K562 (cell line): ENCODE data around the gene DKKL1. TPM values are rescaled to one million over a fixed set of nuclear protein-coding genes. Genes with fewer than 3 reads are reported as not detected.

Experiments used
- CLOCK ChIP-seq: fragments of 250-450 bp; sonication (Bioruptor Pico); IDR thresholded peaks from 2 replicates; pipeline ENCODE4 v1.4.0; 2020; ENCODE audit warnings: mild to moderate bottlenecking, moderate library complexity, borderline replicate concordance
- CREB3 ChIP-seq: fragments of 450-650 bp; conservative IDR thresholded peaks from 2 replicates; pipeline ENCODE4 v1.6.1; 2016; ENCODE audit warnings: missing genetic modification characterization, low read depth, mild to moderate bottlenecking, missing compliant biosample characterization, moderate library complexity
- MAFK ChIP-seq: IDR thresholded peaks from 2 replicates; pipeline ENCODE4 v1.6.1; 2011; ENCODE audit warnings: low read length, improper control_type of control experiment
- PATZ1 ChIP-seq: fragments of 250-450 bp; sonication (Bioruptor Pico); IDR thresholded peaks from 2 replicates; pipeline ENCODE4 v1.5.0; 2020; ENCODE audit warnings: mild to moderate bottlenecking, borderline replicate concordance
- SMARCA4 ChIP-seq: fragments of 450-650 bp; IDR thresholded peaks from 2 replicates; pipeline ENCODE4 v1.6.1; 2016
- THAP12 ChIP-seq: fragments of 250-450 bp; sonication (Bioruptor Pico); IDR thresholded peaks from 2 replicates; pipeline ENCODE4 v1.9.0; 2021; ENCODE audit warnings: mild to moderate bottlenecking, inconsistent platforms
- ZBTB40 ChIP-seq, 2 experiments: fragments of 450-650 bp in 1 of 2; sonication (generic) in 1 of 2; formaldehyde crosslinking in 1 of 2; IDR thresholded peaks; 2 replicates each; pipeline versions ENCODE4 v1.7.1 to v1.9.0; 2016 to 2022; ENCODE audit warnings: inconsistent platforms in 1 of 2, mild to moderate bottlenecking in 1 of 2, missing genetic modification reagents in 1 of 2
- polyA plus RNA-seq, 8 experiments: library from polyadenylated mRNA; depleted of rRNA in 4 of 8; stranded (reverse) in 5 of 8; unstranded in 3 of 8; fragments of >200 nt; fragmentation: Nextera tagmentation in 2 of 8; fragmentation: Illumina TruSeq in 1 of 8; extraction: Ambion mirVana in 2 of 8; extraction: Trizol in 1 of 8; gene quantifications; 2 replicates each; pipeline versions ENCODE4 v1.2.1 to v1.2.3, GENCODE V29; 2011 to 2014; ENCODE audit warnings: inconsistent platforms in 1 of 8, missing spikeins in 1 of 8
- total RNA-seq, 7 experiments: library from RNA; depleted of rRNA in 6 of 7; stranded (reverse); fragments of >200 nt in 6 of 7; fragmentation: Illumina TruSeq in 2 of 7; extraction: Trizol in 2 of 7; gene quantifications; 2 replicates each; pipeline versions ENCODE4 v1.2.1 to v1.2.3, GENCODE V29; 2011 to 2021; ENCODE audit warnings: low replicate concordance in 1 of 7

DKKL1 gene
- total and polyA plus RNA-seq, 9 of the 15 experiments (the other 6 are each of a cell fraction or from before 2014, with no cell fraction given): 0.15 to 1.7 (median 0.52) TPM

- no peak for TF ChIP-seq PATZ1 (CRISPR knock-in tag)
- no peak for TF ChIP-seq CLOCK
- TF ChIP-seq THAP12 (CRISPR knock-in tag): no peak
- TF ChIP-seq SMARCA4: peak; percentile 59; the same call in 1 of the 2 replicates
- no peak for TF ChIP-seq MAFK
- no peak for TF ChIP-seq CREB3 (tag)
- TF ChIP-seq ZBTB40 (IDR thresholded peaks at IDR 0.05): peak; percentile 56; the same call in 1 of the 2 replicates
- no peak for TF ChIP-seq ZBTB40 (CRISPR knock-in tag; IDR thresholded peaks at IDR 0.05)
Observed at GRCh38 chr19:49423071-49423984, 59.7 kb downstream of the DKKL1 start, which contains the start of gene PTH2 (continued).
